AG04450 (cell line): ENCODE data around the gene RPL22. TPM values are rescaled to one million over a fixed set of nuclear protein-coding genes. Genes with fewer than 3 reads are reported as not detected.

Experiments used
- CTCF ChIA-PET: fragments of 300-600, 350-600 bp; formaldehyde crosslinking; extraction: SDS; loops from one replicate; lab custom pipeline; 2022; ENCODE audit warnings: antibody characterized with exemption, inconsistent platforms; lab: Charles Lee
- POLR2A ChIA-PET: fragments of 350-600 bp; formaldehyde crosslinking; extraction: SDS; loops from one replicate; lab custom pipeline; 2021; ENCODE audit warnings: antibody characterized with exemption, inconsistent platforms; lab: Yijun Ruan, JAX
- DNase-seq: peaks from one replicate; pipeline ENCODE4 v3.0.0-alpha.2; 2011; ENCODE audit warnings: low read depth, low spot score
- H3K27ac ChIP-seq: one replicate; pipeline ENCODE4 v1.5.1; 2012; ENCODE audit warnings: low read depth, low read length, control low read depth
- H3K27me3 ChIP-seq: one replicate; pipeline ENCODE4 v1.6.0; 2012; ENCODE audit warnings: low read length; ENCODE audit not compliant: control insufficient read depth, insufficient read depth
- H3K4me3 ChIP-seq: 2 replicates; pipeline ENCODE4 v1.5.1; 2011; ENCODE audit warnings: mild to moderate bottlenecking, low read depth, low read length, control low read depth
- H3K9me3 ChIP-seq: 2 replicates; pipeline ENCODE4 v1.5.1; 2012; ENCODE audit warnings: low read length; ENCODE audit not compliant: control insufficient read depth, insufficient read depth
- CTCF ChIP-seq: IDR thresholded peaks from 2 replicates; pipeline ENCODE4 v1.5.1; 2011; ENCODE audit warnings: low read depth, low read length, control low read depth, inconsistent platforms
- polyA plus RNA-seq: library from polyadenylated mRNA; depleted of rRNA; stranded (reverse); fragments of >200 nt; gene quantifications from 2 replicates; pipeline ENCODE4 v1.2.3, GENCODE V29; 2011

RPL22 gene
- polyA plus RNA-seq, 1 experiment = 393 TPM

GRCh38 chr1:6245869-6246496, 46.6 kb upstream of the RPL22 start:
- no peaks in the 10 kb centered on the region; the same call in 1 of the 2 replicates for H3K9me3 ChIP-seq
- no peak for DNase-seq
- peaks cover 58% of the 10 kb centered on the region for H3K27me3 ChIP-seq
- H3K4me3 ChIP-seq = no peak overlapping the region
- TF ChIP-seq CTCF = no peak
- ChIA-PET POLR2A (interaction anchor here (0.5 kb wide), 1 partner anchor 146 kb away, joined by 3 read pairs; no protein-coding TSS in a partner anchor), CTCF (interaction anchor here (0.5 to 6.3 kb wide), 34 partner anchors 8 to 264 kb away, joined by 3 to 266 read pairs (median 7); partner anchors contain the start of genes GPR153 and RPL22)
- H3K27ac ChIP-seq = no peak overlapping the region

- CTCF ChIA-PET = interaction anchor here (0.6 to 6.3 kb wide), 36 partner anchors 8 to 264 kb away, joined by 3 to 266 read pairs (median 5); no protein-coding TSS in a partner anchor
- H3K4me3 ChIP-seq = no peak overlapping the region
- H3K27ac ChIP-seq = no peak overlapping the region
These were observed 45.9 kb upstream of the RPL22 start for GRCh38 chr1:6245086-6245868.

GRCh38 chr1:6244401-6245049, 45.1 kb upstream of the RPL22 start:
- H3K9me3 ChIP-seq = no peaks in the 10 kb centered on the region; the same call in 1 of the 2 replicates
- H3K27ac ChIP-seq = no peak overlapping the region
- DNase-seq = no peak
- no peak for TF ChIP-seq CTCF
- H3K27me3 ChIP-seq = peaks cover 60% of the 10 kb centered on the region
- ChIA-PET POLR2A (interaction anchor here (1.0 kb wide), 1 partner anchor 192 kb away, joined by 3 read pairs; no protein-coding TSS in a partner anchor), CTCF (interaction anchor here (0.6 to 6.3 kb wide), 22 partner anchors 7 to 242 kb away, joined by 3 to 266 read pairs (median 4); no protein-coding TSS in a partner anchor)
- H3K4me3 ChIP-seq = no peak overlapping the region

More at GRCh38 chr1:6245086-6245868, 45.9 kb upstream of the RPL22 start:
- POLR2A ChIA-PET = interaction anchor here (0.5 to 1.0 kb wide), 2 partner anchors 146 to 192 kb away, joined by 3 read pairs; no protein-coding TSS in a partner anchor
- DNase-seq = peak; percentile 21
- H3K27me3 ChIP-seq = peaks cover 61% of the 10 kb centered on the region
- no peaks in the 10 kb centered on the region; the same call in 1 of the 2 replicates for H3K9me3 ChIP-seq
- peak; percentile 84 for TF ChIP-seq CTCF

GRCh38 chr1:6243993-6244392, 44.6 kb upstream of the RPL22 start, which contains the start of gene HES3:
Gene HES3, plus strand, starts transcription at chr1:6244179. Its CDS starts 187 bp downstream, at chr1:6244366.
- DNase-seq = no peak
- no peak within 1 kb of the TSS for H3K4me3 ChIP-seq
- ChIA-PET POLR2A (no interaction called here), CTCF (interaction anchor here (0.6 to 2.0 kb wide), 3 partner anchors 39 to 162 kb away, joined by 3 to 4 read pairs (median 4); no protein-coding TSS in a partner anchor)
- no peak for TF ChIP-seq CTCF
- peaks cover 65% of the 10 kb centered on the region for H3K27me3 ChIP-seq
- no peaks in the 10 kb centered on the region; the same call in 1 of the 2 replicates for H3K9me3 ChIP-seq
- H3K27ac ChIP-seq = no peak within 1 kb of the TSS
